ENCODE data around the gene NPM3. TPM values are rescaled to one million over a fixed set of nuclear protein-coding genes. Genes with fewer than 3 reads are reported as not detected.

NPM3 gene
- total RNA-seq, 1 donor from 2014 or later, result 54.7 TPM

- Mint-ChIP-seq H3K9me3 (ENCODE audit: unreplicated experiment) (no peaks in the 10 kb centered on the region), H3K27me3 (ENCODE audit: unreplicated experiment) (peaks cover 8% of the 10 kb centered on the region), H3K27ac (ENCODE audit: unreplicated experiment) (no peak overlapping the region), H3K4me3 (ENCODE audit: unreplicated experiment) (no peak overlapping the region), H3K36me3 (ENCODE audit: low read depth, unreplicated experiment) (no peaks in the 10 kb centered on the region), H3K4me1 (ENCODE audit: unreplicated experiment) (peaks cover 9% of the 10 kb centered on the region)
- DNase-seq (ENCODE audit: low spot score), result no peak
- TF ChIP-seq, protein P1, sequence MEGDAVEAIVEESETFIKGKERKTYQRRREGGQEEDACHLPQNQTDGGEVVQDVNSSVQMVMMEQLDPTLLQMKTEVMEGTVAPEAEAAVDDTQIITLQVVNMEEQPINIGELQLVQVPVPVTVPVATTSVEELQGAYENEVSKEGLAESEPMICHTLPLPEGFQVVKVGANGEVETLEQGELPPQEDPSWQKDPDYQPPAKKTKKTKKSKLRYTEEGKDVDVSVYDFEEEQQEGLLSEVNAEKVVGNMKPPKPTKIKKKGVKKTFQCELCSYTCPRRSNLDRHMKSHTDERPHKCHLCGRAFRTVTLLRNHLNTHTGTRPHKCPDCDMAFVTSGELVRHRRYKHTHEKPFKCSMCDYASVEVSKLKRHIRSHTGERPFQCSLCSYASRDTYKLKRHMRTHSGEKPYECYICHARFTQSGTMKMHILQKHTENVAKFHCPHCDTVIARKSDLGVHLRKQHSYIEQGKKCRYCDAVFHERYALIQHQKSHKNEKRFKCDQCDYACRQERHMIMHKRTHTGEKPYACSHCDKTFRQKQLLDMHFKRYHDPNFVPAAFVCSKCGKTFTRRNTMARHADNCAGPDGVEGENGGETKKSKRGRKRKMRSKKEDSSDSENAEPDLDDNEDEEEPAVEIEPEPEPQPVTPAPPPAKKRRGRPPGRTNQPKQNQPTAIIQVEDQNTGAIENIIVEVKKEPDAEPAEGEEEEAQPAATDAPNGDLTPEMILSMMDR (IDR thresholded peaks at IDR 0.05; ENCODE audit: unreplicated experiment), result no peak
Observed at GRCh38 chr10:101763141-101763846, 20.0 kb downstream of the NPM3 start.

DNA sequence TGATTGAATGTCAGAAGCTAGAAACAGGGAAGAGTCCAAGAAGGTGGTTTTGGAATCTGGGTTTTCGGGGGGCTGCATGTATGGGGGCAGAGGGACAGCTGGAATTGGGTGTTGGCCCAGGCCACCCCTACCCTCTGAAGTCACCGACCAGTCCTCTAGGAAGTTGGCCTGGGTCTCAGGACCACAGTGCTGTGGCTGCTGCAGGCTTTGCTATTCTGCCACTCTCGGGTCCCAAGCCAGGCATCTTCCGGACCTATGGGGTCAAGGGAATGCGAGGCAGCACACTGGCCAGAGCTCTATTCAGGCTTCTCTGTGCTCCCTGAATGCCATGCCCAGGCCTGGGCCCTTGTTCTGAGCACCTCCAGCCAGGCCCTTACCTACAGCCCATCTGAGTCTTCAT lies 20.5 kb downstream of the NPM3 start:
- no peak overlapping the region for H3K27ac Mint-ChIP-seq (ENCODE audit: unreplicated experiment)
- TF ChIP-seq, protein P1 (IDR thresholded peaks at IDR 0.05; ENCODE audit: unreplicated experiment), result no peak
- no peak overlapping the region for H3K4me3 Mint-ChIP-seq (ENCODE audit: unreplicated experiment)
- no peaks in the 10 kb centered on the region for H3K9me3 Mint-ChIP-seq (ENCODE audit: unreplicated experiment)
- H3K36me3 Mint-ChIP-seq (ENCODE audit: low read depth, unreplicated experiment), result no peaks in the 10 kb centered on the region
- H3K4me1 Mint-ChIP-seq (ENCODE audit: unreplicated experiment), result peaks cover 5% of the 10 kb centered on the region
- DNase-seq (ENCODE audit: low spot score), result no peak
- peaks cover 8% of the 10 kb centered on the region for H3K27me3 Mint-ChIP-seq (ENCODE audit: unreplicated experiment)

DNA sequence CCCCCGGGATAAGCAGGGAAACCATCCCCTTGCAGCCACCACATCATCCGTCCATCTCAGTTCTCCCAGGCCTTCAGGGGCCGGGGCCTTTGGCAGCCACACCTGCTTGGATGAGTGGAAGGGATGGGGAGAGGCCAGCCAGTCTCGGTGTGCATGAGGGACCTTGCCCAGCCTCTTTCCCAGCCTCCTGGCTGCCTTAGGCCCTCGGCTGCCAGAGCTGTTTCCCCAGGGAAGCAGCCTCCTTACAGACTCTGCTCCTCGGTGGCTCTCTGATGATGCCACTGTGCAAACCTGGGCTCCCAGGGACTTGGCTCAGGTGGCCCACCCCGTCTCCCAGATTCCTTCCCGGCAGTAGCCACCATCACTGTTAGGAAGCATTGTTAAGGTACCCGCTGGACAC lies 22.0 kb downstream of the NPM3 start:
- Mint-ChIP-seq H3K4me1 (ENCODE audit: unreplicated experiment) (peaks cover 5% of the 10 kb centered on the region), H3K27me3 (ENCODE audit: unreplicated experiment) (peaks cover 7% of the 10 kb centered on the region), H3K36me3 (ENCODE audit: low read depth, unreplicated experiment) (no peaks in the 10 kb centered on the region), H3K4me3 (ENCODE audit: unreplicated experiment) (no peak overlapping the region), H3K27ac (ENCODE audit: unreplicated experiment) (no peak overlapping the region), H3K9me3 (ENCODE audit: unreplicated experiment) (no peaks in the 10 kb centered on the region)
- DNase-seq (ENCODE audit: low spot score), result no peak
- TF ChIP-seq, protein P1 (IDR thresholded peaks at IDR 0.05; ENCODE audit: unreplicated experiment), result no peak

- no peaks in the 10 kb centered on the region for H3K9me3 Mint-ChIP-seq (ENCODE audit: unreplicated experiment)
- H3K27ac Mint-ChIP-seq (ENCODE audit: unreplicated experiment), result peak overlapping the region; percentile 64
- no peak for DNase-seq (ENCODE audit: low spot score)
- H3K27me3 Mint-ChIP-seq (ENCODE audit: unreplicated experiment), result peaks cover 5% of the 10 kb centered on the region
- H3K36me3 Mint-ChIP-seq (ENCODE audit: low read depth, unreplicated experiment), result no peaks in the 10 kb centered on the region
- no peak overlapping the region for H3K4me3 Mint-ChIP-seq (ENCODE audit: unreplicated experiment)
- peaks cover 5% of the 10 kb centered on the region for H3K4me1 Mint-ChIP-seq (ENCODE audit: unreplicated experiment)
- TF ChIP-seq, protein P1 (IDR thresholded peaks at IDR 0.05; ENCODE audit: unreplicated experiment), result no peak
Observed at GRCh38 chr10:101760510-101760909, 22.7 kb downstream of the NPM3 start.

Measured in endothelial cell (in vitro differentiated cells).